K562 (cell line): ENCODE results near the gene FAM124A. TPM values are rescaled to one million over a fixed set of nuclear protein-coding genes. Genes with fewer than 3 reads are reported as not detected.

ENCODE experiments used
- ATAC-seq: fragments of 200-7000 bp; cut with Tn5 transposase; 3 replicates; pipeline ENCODE4 v1.9.1; 2020; ENCODE audit warnings: moderate library complexity
- BruUV-seq: library from RNA; stranded (reverse); fragments of 400-500 nt; replicated peaks from 2 replicates; lab custom pipeline; 2021; lab: Mats Ljungman, UMichigan
- CTCF ChIA-PET: fragments of 300-600 bp; formaldehyde crosslinking; extraction: SDS; loops from one replicate; lab custom pipeline; 2021; ENCODE audit warnings: low intra/inter-chr PET ratio; lab: Yijun Ruan, JAX
- POLR2A ChIA-PET: fragments of 300-600, 350-650 bp; sonication (Branson Sonifier 250); formaldehyde crosslinking; extraction: SDS; loops from one replicate; lab custom pipeline; 2021; ENCODE audit warnings: antibody characterized with exemption, inconsistent platforms; lab: Yijun Ruan, JAX
- DNase-seq, 4 experiments: peaks; one replicate each; pipeline versions ENCODE4 v3.0.0 to v3.0.0-alpha.2; 2011 to 2018; ENCODE audit warnings: low spot score in 3 of 4, mixed read lengths in 3 of 4; ENCODE audit errors: extremely low read depth in 1 of 4
- FAIRE-seq: peaks from 2 replicates; lab custom pipeline; 2011; peaks lifted over from hg19 to GRCh38; lab: Jason Lieb, UNC
- H2AFZ ChIP-seq: 2 replicates; pipeline ENCODE4 v1.6.0; 2011; ENCODE audit warnings: low read depth, low read length, control low read depth, inconsistent platforms
- H3K27ac ChIP-seq: fragments of 200-600 bp; 3 replicates; pipeline ENCODE4 v1.8.0; 2011; ENCODE audit warnings: low read depth, mild to moderate bottlenecking, control low read depth, inconsistent platforms, low read length, moderate library complexity, mixed read lengths; ENCODE audit errors: extremely low read depth
- H3K27me3 ChIP-seq, 2 experiments: fragments of 300-600 bp in 1 of 2; 2 replicates in 1 of 2; 3 replicates in 1 of 2; pipeline versions ENCODE4 v1.6.0 to v1.8.0; 2011; ENCODE audit warnings: inconsistent platforms in 2 of 2, low read length in 2 of 2, mild to moderate bottlenecking in 1 of 2, mixed read lengths in 1 of 2, moderate library complexity in 1 of 2; ENCODE audit not compliant: control insufficient read depth in 2 of 2, insufficient read depth in 2 of 2
- H3K36me3 ChIP-seq: fragments of 300-600 bp; 3 replicates; pipeline ENCODE4 v1.8.0; 2011; ENCODE audit warnings: mild to moderate bottlenecking, low read length, inconsistent platforms; ENCODE audit not compliant: control insufficient read depth, insufficient read depth
- H3K4me1 ChIP-seq, 2 experiments: fragments of 200-600 bp in 1 of 2; replicated peaks in 1 of 2; 2 replicates in 1 of 2; 3 replicates in 1 of 2; pipeline versions ENCODE4 v1.5.1 to v1.8.0; 2011; ENCODE audit warnings: inconsistent platforms in 2 of 2, low read length in 2 of 2, mild to moderate bottlenecking in 1 of 2, mixed read lengths in 1 of 2, moderate library complexity in 1 of 2; ENCODE audit not compliant: control insufficient read depth in 2 of 2, insufficient read depth in 2 of 2
- H3K4me2 ChIP-seq: 2 replicates; pipeline ENCODE4 v1.6.1; 2011; ENCODE audit warnings: low read length, control low read depth, inconsistent platforms, mixed read lengths; ENCODE audit not compliant: insufficient read depth
- H3K4me3 ChIP-seq: fragments of 200-600 bp; sonication (generic), shearing (Covaris generic); 2 replicates; pipeline ENCODE4 v1.5.1; 2016; ENCODE audit warnings: control low read depth, inconsistent platforms
- H3K79me2 ChIP-seq: fragments of 200-600 bp; 3 replicates; pipeline ENCODE4 v1.8.0; 2011; ENCODE audit warnings: low read length, inconsistent platforms; ENCODE audit not compliant: control insufficient read depth, insufficient read depth
- H3K9ac ChIP-seq, 2 experiments: 2 replicates each; pipeline versions ENCODE4 v1.6.0 to v1.6.1; 2011; ENCODE audit warnings: low read depth in 2 of 2, low read length in 2 of 2, control low read depth in 1 of 2, inconsistent platforms in 1 of 2, mild to moderate bottlenecking in 1 of 2, mixed read lengths in 1 of 2; ENCODE audit not compliant: insufficient read depth in 1 of 2
- H3K9me1 ChIP-seq: one replicate; pipeline ENCODE4 v1.6.0; 2011; ENCODE audit warnings: inconsistent platforms, mild to moderate bottlenecking, low read length, moderate library complexity; ENCODE audit not compliant: control insufficient read depth, insufficient read depth
- H3K9me3 ChIP-seq: replicated peaks from 2 replicates; pipeline ENCODE4 v1.5.1; 2011; ENCODE audit warnings: low read depth, low read length, inconsistent platforms; ENCODE audit not compliant: control insufficient read depth, insufficient read depth
- H4K20me1 ChIP-seq: replicated peaks from 2 replicates; pipeline ENCODE4 v1.6.1; 2011; ENCODE audit warnings: low read length, inconsistent platforms, mixed read lengths; ENCODE audit not compliant: control insufficient read depth, insufficient read depth
- SMARCA4 ChIP-seq: fragments of 450-650 bp; IDR thresholded peaks from 2 replicates; pipeline ENCODE4 v1.6.1; 2016
- TARDBP ChIP-seq: fragments of 450-650 bp; IDR thresholded peaks from 2 replicates; pipeline ENCODE4 v1.6.1; 2016
- ZBTB17 ChIP-seq: fragments of 450-650 bp; formaldehyde crosslinking; IDR thresholded peaks from 2 replicates; pipeline ENCODE4 v1.4.0; 2020; ENCODE audit warnings: mild to moderate bottlenecking
- ZNF75A ChIP-seq: fragments of 450-650 bp; formaldehyde crosslinking; IDR thresholded peaks from 2 replicates; pipeline ENCODE4 v1.4.0; 2020; ENCODE audit warnings: mild to moderate bottlenecking
- WGBS: fragments of 100-300 bp; shearing (Covaris generic); methylation state at CpG from one replicate; pipeline ENCODE4 v1.1.6; 2016; ENCODE audit warnings: low coverage, mixed read lengths; ENCODE audit not compliant: insufficient coverage; ENCODE audit errors: missing lambda C conversion rate; 5-methylcytosine and 5-hydroxymethylcytosine counted together
- in situ Hi-C: fragments of 300-500 bp; cut with MboI; formaldehyde crosslinking; loops from 4 replicates; pipeline ENCODE4 v1.15.0; 2018; ENCODE audit warnings: inconsistent platforms, mixed read lengths
- intact Hi-C: fragments of 100-400 bp; cut with micrococcal nuclease; formaldehyde crosslinking; loops from 2 replicates; pipeline ENCODE4 v1.14.2; 2022
- polyA plus RNA-seq, 8 experiments: library from polyadenylated mRNA; depleted of rRNA in 4 of 8; stranded (reverse) in 5 of 8; unstranded in 3 of 8; fragments of >200 nt; fragmentation: Nextera tagmentation in 2 of 8; fragmentation: Illumina TruSeq in 1 of 8; extraction: Ambion mirVana in 2 of 8; extraction: Trizol in 1 of 8; gene quantifications; 2 replicates each; pipeline versions ENCODE4 v1.2.1 to v1.2.3, GENCODE V29; 2011 to 2014; ENCODE audit warnings: inconsistent platforms in 1 of 8, missing spikeins in 1 of 8
- total RNA-seq, 7 experiments: library from RNA; depleted of rRNA in 6 of 7; stranded (reverse); fragments of >200 nt in 6 of 7; fragmentation: Illumina TruSeq in 2 of 7; extraction: Trizol in 2 of 7; gene quantifications; 2 replicates each; pipeline versions ENCODE4 v1.2.1 to v1.2.3, GENCODE V29; 2011 to 2021; ENCODE audit warnings: low replicate concordance in 1 of 7
- TF ChIP-seq, protein P1 (sequence below), 2 experiments: fragments of 450-650 bp; IDR thresholded peaks; 2 replicates each; pipeline ENCODE4 v1.6.1; 2018; ENCODE audit warnings: mild to moderate bottlenecking in 2 of 2, low read depth in 1 of 2; ENCODE audit not compliant: partially characterized antibody in 2 of 2

FAM124A gene
- total and polyA plus RNA-seq, 9 of the 15 experiments (the other 6 are each of a cell fraction or from before 2014, with no cell fraction given), result not detected

DNA sequence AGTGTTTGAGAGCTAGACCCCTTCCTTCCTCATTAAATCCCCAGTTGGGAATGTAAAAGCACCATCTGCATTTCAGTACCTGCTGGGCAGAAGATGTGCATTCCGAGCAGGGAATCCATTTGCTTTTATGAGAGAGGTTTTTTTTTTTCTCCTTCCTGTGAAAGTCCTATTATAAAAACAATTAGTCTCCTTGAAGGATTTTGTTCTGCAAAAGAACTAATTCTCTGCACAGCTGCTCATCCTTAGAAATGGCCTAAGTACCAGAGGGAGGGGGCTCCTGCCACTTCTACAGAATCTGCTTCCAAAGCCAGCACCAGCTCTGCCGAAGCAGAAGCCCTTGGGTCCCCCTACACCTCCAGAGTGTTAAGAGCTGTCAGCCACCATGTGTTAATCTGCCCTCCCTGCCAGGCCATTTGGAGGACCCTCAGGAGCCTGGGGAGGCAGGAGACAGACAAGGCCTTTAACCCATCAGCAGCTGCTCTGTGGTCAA lies 80.9 kb downstream of the FAM124A start:
- no peaks in the 10 kb centered on the region for H3K9me3 ChIP-seq
- no peaks in the 10 kb centered on the region for H3K4me1 ChIP-seq
- peaks cover 2 to 30% of the 10 kb centered on the region in 2 experiments; a peak in 3 of 5 replicates for H3K27me3 ChIP-seq
- no peaks in the 10 kb centered on the region for H3K36me3 ChIP-seq
- H3K4me3 ChIP-seq, result no peak overlapping the region
- H3K79me2 ChIP-seq, result no peaks in the 10 kb centered on the region
- intact Hi-C loops, result no loop called here
- in situ Hi-C loops, result no loop called here
- no peaks in the 10 kb centered on the region for H4K20me1 ChIP-seq
- CTCF ChIA-PET, result no interaction called here
- no peak overlapping the region for H3K4me2 ChIP-seq
- no peak for FAIRE-seq
- TF ChIP-seq ZBTB17 (no peak), ZNF75A (CRISPR knock-in tag) (no peak), TARDBP (no peak), SMARCA4 (no peak)
- TF ChIP-seq, protein P1, sequence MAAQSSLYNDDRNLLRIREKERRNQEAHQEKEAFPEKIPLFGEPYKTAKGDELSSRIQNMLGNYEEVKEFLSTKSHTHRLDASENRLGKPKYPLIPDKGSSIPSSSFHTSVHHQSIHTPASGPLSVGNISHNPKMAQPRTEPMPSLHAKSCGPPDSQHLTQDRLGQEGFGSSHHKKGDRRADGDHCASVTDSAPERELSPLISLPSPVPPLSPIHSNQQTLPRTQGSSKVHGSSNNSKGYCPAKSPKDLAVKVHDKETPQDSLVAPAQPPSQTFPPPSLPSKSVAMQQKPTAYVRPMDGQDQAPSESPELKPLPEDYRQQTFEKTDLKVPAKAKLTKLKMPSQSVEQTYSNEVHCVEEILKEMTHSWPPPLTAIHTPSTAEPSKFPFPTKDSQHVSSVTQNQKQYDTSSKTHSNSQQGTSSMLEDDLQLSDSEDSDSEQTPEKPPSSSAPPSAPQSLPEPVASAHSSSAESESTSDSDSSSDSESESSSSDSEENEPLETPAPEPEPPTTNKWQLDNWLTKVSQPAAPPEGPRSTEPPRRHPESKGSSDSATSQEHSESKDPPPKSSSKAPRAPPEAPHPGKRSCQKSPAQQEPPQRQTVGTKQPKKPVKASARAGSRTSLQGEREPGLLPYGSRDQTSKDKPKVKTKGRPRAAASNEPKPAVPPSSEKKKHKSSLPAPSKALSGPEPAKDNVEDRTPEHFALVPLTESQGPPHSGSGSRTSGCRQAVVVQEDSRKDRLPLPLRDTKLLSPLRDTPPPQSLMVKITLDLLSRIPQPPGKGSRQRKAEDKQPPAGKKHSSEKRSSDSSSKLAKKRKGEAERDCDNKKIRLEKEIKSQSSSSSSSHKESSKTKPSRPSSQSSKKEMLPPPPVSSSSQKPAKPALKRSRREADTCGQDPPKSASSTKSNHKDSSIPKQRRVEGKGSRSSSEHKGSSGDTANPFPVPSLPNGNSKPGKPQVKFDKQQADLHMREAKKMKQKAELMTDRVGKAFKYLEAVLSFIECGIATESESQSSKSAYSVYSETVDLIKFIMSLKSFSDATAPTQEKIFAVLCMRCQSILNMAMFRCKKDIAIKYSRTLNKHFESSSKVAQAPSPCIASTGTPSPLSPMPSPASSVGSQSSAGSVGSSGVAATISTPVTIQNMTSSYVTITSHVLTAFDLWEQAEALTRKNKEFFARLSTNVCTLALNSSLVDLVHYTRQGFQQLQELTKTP (IDR thresholded peaks at IDR 0.05; ENCODE audit: low read depth in 1 of 2, partially characterized antibody in 2 of 2), result no peak
- H3K9me1 ChIP-seq, result no peaks in the 10 kb centered on the region
- H3K9ac ChIP-seq, result no peak overlapping the region
- WGBS, result 0% methylated on average over 2 of the region's 2 CpGs
- H2AFZ ChIP-seq, result no peak overlapping the region
- no TSS peak for BruUV-seq
- POLR2A ChIA-PET, result interaction anchor here (0.6 to 1.3 kb wide), 3 partner anchors 14 to 87 kb away, joined by 3 to 4 read pairs (median 4); no protein-coding TSS in a partner anchor
- ATAC-seq, result no peak
- no peak for DNase-seq
- H3K27ac ChIP-seq, result no peak overlapping the region
